HG03159 (cell line): Measurements from ENCODE around the gene HELZ.
A peak's percentile ranks its signal among the peaks of the same experiment; 100 is the strongest.
"Not testable (repeated sequence)": the region's sequence is repeated elsewhere in the genome, so short reads cannot be mapped to it uniquely, and the experiment has no call there.

Source experiments
- ATAC-seq: cut with Tn5 transposase; IDR thresholded peaks from one replicate; pipeline ENCODE4 v1.9.1; 2021; ENCODE audit warnings: mild to moderate bottlenecking, moderate library complexity; ENCODE audit not compliant: unreplicated experiment

Gene HELZ

DNA sequence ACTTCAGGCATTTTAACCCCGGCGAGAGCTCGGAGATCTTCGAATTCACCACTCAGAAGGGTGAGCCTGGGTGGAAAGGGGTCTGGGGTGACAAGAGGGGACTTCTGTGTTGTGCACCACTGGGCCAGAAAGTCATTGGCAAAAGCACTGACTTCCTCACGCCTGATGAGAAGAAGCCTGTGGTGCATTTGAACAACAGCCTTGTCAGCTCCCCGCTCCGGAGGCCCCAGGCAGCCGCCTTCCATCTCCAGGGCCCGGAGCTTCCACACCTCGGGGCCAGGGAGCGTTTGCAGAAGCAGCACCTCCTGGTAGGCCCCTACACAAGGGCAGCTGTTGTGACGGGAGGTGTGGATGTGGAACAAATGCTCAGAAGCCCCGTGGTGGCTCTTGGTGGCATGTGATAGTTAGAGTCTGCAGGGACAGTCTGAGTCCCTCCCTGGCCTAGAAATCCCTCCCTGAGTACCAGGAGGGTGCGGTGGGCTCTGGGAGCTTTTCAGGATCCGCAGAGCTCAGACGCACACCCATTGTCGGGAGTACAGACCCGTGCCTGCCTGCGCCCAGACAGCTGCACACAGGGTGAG lies 190.9 kb downstream of the HELZ start:
- no peak for ATAC-seq

DNA sequence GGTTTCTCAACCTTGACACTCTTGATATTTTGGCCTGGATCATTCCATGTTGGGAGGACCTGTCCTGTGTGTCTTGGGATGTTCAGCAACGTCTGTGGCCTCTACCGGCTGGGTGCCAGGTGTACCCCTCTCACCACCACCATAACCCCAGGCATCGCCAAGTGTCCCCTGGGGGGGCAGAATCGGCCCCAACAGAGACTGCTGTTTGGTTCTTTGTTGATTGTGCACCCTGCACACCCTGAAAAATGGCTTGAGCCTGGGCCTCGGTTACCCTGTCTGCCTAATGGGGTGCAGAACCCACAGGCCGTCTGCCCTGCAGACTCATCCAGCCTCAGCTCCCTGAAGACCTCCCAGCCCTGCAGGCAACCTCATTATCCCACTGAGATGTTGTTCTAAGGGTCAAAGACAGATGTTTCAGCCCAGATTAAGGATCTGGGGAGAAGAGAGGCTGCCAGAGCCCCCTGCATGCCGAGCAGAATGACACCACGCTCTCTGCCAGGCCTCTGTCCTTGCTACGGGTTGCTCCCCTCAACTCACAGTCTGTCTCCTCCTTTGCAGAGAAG lies 191.5 kb downstream of the HELZ start:
- ATAC-seq, result no peak

DNA sequence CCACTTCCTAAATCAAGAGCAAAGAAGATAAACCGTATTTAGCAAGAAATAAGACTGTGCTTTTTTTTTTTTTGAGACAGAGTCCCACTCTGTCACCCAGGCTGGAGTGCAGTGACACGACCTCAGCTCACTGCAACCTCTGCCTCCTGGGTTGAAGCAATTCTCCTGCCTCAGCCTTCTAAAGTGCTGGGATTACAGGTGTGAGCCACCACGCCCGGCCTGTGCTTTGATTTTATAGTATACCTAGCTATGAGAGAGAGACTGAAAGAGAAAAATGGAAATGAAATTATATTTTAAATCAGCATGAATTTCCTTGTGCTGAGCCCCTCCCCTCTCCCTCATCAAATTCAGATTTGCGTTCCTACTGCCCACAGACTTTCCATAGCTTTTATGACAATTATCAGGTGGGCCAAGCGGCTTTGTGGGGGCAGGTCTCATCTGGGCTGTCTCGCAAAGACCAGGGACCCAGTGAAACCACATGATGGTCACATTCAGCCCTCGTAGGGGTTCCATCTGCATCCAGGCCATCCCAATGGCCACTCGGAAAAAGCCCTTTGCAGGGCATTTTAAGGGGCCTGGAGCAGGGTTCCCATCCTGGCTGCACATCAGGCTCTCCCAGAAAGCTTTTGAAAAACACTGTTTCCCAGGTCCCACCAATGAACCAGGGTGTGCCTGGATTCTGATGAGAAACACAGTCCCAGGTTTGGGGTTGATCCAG lies 192.1 kb downstream of the HELZ start:
- no peak for ATAC-seq

DNA sequence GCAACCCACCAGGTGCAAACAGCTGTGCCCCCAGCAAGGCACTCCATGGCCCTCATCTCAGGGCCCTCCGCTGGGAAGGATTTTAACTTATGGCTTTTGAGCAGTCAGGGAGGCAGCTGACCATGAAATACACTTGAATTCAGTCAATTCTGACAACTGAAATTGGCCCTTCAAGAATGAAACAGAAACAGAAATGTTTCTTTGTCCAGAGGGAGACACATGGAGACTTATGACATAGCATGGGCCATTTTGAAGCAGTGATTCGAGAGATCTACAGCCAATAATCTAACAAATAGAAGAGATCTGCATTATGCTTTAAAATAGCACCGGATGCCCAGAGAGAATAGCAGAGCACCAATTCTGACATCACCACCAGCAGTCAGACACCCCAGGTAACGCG lies 193.2 kb downstream of the HELZ start:
- ATAC-seq, result peak; percentile 49

DNA sequence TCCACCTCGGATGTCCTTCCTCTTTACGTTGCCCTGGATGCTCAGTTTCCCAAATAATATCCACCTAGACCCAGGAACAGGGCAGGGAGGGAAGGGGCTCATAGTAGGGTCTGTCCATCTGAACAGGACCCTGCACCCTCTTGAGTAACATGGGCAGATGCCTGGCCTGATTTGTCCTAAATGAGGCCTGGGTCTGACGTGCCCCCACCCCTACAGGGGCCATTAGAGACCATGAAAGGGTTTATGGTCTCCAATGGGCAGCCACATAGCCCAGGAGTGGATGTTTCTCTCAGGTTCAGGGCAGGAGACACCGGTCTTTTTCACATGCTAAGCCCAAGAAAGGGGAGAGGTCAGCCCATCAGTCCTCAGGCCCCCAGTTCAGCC lies 193.8 kb downstream of the HELZ start:
- no peak for ATAC-seq

DNA sequence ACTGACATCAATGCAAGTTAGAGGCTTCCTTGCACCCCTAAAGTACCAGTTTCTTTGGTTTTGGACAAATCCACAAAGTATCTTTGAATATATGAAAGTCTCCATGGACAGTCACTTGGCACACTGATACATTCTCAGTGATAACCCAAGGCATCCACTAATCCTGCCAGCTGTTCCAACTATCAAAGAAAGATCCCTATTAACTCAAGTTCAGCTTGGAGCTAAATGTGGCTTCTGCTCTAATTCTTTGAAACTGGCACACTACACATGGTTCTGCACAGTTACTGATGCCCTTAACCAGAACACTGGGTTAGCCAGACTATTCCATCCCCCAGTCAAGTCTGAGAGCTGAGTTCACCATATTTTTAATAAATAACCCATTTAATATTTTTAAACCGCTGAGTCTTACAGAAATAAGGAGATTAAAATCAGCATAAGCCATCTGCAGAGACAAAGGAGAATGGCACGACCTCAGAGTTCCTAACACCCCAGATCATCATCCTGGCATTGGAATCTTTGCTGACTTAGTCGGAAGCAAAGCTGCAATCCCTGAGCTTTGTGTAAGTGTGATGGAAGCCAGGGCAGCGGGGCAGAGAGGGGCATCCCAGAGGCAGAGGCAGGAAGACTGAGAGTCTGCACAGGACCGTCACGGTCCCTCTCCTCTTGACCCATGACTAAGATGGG lies 194.4 kb downstream of the HELZ start:
- ATAC-seq, result no peak

DNA sequence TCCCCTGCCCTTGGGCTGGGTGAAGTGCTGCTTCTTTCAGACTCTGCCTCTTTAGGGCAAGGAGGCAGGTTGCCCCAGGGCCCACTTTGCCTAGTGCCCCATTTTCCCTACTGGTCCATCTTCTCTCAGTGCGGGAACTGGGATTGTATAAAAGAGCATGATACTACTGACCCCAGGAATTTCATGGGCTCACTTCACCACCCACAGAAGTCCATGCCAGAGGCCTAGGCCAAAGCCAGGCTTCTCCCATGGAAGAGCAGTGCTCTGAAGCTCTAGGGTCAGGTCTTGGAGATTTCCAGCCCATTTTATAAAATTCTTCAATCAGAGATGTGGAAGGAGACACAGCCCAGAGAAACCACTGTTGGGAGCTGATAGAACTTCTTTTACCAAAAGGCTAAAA lies 194.9 kb downstream of the HELZ start:
- ATAC-seq, result no peak

DNA sequence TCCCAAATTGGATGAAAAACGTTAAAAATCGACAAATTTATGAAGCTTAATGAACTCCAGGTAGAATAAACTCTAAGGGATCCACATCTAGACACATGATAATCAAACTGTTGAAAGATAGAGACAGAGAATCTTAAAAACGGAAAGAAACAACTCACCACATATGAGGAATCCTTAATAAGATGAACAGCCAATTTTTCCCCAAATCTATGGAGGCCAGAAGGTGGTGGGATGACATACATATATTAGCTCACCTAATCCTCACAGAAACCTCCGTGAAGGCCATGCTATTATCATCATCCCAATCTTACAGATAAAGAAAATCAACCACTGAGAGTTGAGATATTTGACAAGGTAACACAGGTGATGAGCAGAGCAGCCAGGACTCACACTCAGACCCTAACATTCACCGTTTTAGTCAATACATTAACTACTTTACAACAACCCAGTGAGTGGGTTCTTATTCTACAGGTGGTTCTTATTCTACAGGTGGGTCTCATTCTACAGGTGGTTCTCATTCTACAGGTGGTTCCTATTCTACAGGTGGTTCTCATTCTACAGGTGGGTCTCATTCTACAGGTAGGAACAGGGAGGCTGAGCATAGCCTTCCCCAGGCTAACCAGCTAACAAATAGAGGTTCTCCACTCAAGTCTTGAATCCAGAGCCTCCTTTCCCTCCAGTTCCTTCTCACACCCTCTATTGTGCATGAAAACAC lies 195.8 kb downstream of the HELZ start:
- no peak for ATAC-seq

DNA sequence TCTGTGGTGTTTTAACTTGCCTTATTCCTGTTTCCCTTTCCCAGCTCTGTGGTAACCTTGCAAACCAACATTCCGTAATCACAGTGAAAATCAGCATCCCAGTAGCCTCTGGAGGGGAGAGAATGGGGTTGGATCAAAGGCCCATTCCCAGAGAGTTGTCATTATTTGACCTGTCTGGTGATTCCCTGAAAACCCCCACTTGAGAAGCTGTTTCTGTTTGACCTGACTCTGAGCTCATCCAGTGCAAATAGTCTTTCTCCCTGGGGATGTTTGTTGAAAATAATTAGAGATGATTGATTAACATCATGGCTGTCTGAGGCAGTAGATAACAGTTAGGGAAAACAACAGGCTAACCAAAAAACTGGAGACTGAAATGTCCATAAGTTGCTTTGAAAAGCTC lies 197.6 kb downstream of the HELZ start:
- no peak for ATAC-seq

DNA sequence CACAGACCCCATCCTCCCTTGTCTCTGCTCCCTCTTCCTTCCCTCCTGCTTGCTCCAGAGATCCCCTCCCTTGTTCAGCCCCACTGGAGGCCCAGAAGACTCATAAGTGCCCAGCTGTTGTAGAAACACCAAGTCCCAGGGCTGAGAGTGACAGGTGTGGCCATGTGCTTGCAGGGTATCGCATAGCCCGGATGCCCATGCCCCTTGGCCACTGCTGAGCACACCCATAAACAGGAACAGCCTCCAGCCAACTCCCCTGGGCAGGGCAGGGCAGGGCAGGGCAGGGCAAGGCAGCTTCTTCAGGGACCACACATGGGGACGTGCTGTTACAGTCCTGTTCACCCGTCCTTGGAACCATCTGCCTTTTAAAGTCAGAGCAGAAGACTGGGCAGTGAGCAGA lies 198.6 kb downstream of the HELZ start:
- no peak for ATAC-seq

DNA sequence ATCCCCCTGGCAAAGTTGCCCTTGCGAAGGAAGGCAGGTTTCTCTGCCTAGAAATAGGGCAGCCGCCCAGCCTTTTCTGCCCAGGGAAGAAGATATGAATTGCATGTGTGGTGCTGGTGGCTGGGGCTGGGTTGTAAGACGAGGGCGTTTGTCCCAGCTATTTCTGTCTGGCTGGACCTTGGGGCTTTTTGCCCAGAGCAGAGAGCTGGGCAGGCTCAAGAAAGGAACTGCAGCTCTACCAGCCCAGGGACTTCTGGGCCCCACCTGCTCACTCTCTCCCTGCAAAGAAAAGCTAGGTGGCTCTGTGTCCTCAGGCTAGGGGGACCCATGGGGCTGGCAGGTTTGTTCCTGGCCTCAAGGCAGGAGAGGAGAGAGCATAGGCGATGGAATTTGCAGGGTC lies 200.1 kb downstream of the HELZ start:
- no peak for ATAC-seq

DNA sequence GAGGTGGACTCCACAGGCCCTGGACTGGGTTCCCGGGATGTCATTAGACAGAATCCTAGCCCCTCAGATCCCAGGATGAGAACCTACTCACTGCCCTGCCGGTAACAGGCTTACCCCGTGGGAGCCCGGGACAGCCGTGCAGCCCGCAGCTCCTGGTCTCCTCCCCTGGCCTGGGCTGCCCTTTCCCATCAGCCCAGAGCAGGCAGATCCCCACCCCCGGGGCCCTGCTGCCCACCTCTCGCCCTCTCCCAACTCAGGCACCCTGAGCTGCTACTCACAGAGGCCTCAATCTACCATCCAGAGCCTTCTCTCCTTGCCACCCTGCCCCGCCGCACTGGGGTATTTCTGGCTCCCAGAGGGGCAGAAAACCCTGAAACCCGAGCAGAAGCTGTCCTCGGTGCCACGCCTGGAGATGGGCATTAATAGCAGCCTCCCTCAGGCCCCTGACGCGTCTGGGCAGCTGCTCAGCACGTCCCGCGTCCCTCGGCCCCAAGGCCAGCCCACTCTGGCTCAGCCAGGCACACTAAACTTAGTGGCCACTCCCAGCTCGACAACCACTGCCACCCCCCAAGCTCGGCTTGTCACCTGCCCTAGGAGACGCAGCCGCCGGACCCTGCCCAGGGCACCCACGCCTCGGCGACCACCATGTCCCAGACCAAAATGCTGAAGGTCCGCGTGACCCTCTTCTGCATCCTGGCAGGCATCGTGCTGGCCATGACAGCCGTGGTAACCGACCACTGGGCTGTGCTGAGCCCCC lies 200.8 kb downstream of the HELZ start, which contains the start of gene CACNG1:
CACNG1 (plus strand) TSS at position 539 of the 757 bp plus-strand sequence; CDS start at position 646, 107 bp downstream.
- no peak for ATAC-seq

DNA sequence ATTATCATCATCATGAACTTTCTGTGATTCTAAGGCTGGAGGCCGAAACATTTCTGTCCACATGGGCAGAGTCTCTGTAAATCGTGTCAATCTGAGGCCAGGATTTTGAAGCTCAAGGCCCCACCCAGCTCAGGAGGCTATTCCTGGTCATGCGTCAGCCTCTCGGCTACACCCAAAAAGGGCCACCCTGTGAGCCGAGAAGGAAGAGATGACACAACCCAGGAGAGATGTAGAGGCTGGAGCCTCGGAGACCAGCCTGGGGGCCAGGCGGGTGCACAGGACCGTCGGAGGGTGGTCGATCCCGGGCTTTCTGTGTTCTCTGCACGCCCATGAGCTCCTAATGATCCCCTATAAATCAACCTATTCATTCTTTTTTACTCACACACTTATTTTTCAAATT lies 201.7 kb downstream of the HELZ start:
- ATAC-seq, result no peak

DNA sequence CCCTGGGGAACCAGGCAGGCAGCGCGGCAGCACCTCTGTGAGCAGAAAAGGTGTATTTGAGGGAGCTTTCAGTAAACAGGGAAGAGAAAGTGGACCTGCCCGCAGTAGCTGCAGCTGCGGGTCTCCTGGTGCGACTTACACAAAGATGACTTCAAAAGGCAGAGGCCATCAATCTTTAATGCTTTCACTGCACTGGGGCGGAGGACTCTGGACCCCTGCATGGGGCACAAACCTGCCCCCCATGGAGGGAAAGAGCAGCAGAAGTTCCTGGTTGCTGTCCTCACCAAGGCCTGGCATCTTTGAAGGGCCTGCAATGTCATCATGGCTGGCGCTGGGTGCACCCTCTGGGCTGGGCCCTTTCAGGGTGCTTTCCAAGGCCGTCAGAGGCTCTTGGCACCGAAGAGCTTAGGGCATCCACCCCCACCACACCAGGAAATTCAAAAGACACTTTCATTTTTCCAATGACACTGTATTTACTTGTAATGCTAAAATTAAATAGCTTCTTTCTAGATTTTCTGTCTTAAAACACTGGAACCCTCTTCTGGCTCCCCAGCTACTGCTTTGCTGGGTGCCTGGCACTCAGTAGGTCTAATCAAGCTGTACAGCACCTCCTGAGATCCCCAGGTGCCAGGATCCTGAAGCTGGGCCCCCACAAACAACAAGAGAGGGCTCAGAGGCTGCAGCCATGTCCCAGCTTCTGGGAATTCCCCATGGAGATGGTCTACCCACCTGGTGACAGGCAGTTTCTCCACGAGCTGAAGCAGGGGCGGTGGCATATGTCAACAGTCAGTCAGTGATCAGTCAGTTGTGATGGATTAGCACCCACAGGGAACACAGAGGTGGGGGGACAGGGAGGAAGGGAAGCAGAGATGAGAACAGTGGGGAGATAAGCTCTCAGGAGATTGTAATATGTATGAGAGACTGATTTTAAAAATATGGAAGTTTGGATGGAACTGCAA lies 202.8 kb downstream of the HELZ start:
- no peak for ATAC-seq

DNA sequence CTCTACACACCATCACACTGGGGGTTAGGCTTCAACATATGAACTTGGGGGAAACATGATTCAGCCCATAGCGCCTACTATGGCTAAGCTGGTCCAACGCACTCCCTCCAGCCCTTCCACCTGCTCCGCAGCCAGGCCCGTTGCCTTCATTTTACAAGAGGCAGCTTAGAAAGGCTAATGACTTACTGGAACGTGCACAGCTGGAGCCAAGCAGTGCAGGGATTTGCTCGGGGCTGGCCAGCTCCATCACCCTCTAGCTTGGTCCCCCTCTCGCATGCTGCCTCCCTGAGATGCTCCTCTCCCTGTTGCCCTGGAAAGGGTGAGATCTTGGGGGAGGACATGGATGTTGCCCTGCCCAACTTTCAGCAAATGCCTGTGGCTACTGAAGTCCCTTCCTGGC lies 203.5 kb downstream of the HELZ start:
- no peak for ATAC-seq

DNA sequence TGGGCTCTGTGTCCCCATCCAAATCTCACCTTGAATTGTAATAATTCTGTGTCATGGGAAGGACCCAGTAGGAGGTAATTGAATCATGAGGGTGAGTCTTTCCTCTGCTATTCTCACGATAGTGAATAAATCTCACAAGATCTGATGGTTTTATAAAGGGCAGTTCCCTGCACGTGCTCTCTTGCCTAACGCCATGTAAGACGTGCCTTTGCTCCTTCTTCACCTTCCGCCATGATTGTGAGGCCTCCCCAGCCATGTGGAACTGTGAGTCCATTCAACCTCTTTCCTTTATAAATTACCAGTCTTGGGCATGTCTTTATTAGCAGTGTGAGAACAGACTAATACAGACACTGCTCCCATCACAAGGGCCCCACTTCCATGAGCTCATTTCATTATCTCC lies 203.9 kb downstream of the HELZ start:
- not testable (repeated sequence) for ATAC-seq

DNA sequence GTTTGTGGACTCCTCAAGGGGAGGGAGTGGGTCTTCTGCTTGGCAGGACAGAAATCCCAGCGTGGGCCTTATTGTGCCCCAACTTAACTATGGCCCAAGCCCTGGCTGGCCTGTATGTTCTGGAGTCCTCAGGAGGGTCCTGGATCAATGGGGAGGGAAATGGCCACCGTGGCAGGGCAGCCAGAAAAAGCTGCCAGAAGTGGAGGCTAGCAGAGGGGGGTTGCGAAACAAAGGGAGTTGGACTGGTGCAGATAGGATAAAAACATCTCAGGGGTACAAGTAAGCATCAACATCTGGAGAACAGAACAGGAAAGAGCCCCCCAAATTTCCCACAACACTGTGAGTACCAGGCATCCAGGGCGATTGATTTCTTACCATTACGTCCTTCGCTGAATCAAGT lies 204.3 kb downstream of the HELZ start:
- ATAC-seq, result no peak

DNA sequence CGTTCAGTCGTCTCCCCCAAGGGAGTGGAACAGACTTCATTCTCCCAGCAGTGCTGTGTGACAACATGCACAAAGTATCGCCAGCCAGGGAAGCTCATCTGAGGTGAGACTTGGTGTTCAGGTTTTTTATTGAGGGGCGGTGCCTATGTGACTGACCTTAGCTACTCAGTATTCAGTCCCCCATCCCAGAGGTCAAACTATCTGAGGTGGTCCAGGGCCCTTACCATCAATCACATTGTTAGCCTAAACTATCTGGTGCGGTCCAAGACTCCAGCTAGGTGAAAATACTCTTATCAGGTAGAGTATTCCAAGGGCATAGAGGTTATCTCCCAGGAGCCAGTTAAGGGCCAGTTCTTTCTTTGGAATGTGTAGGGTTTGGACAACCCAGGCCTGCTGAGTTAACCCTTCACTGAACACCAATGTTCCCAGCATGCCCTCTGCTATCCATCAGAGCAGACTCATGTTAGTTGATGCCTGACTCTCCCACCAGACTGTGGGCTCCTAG lies 206.1 kb downstream of the HELZ start:
- ATAC-seq, result no peak
